HepG2 (cell line): Measurements from ENCODE around the gene TCFL5. TPM values are rescaled to one million over a fixed set of nuclear protein-coding genes. Genes with fewer than 3 reads are reported as not detected.

Experiments
- ATAC-seq: fragments of 200-7000 bp; cut with Tn5 transposase; 3 replicates; pipeline ENCODE4 v1.9.1; 2020; ENCODE audit warnings: mild to moderate bottlenecking, moderate library complexity
- BruUV-seq: library from RNA; stranded (reverse); fragments of 400-500 nt; replicated peaks from 2 replicates; lab custom pipeline; 2021; lab: Mats Ljungman, UMichigan
- CTCF ChIA-PET: fragments of 300-600 bp; formaldehyde crosslinking; extraction: SDS; loops from one replicate; lab custom pipeline; 2021; ENCODE audit warnings: low total read pairs, inconsistent platforms, low intra/inter-chr PET ratio; lab: Yijun Ruan, JAX
- POLR2A ChIA-PET: fragments of 350-600 bp; sonication (Branson Sonifier 250); formaldehyde crosslinking; loops from one replicate; lab custom pipeline; 2020; ENCODE audit warnings: antibody characterized with exemption, inconsistent platforms; lab: Yijun Ruan, JAX
- DNase-seq: peaks from one replicate; pipeline ENCODE4 v3.0.0-alpha.2; 2015; ENCODE audit warnings: low spot score
- FAIRE-seq: peaks from 3 replicates; lab custom pipeline; 2011; peaks lifted over from hg19 to GRCh38; lab: Jason Lieb, UNC
- H2AFZ ChIP-seq: one replicate; pipeline ENCODE4 v1.6.1; 2011; ENCODE audit warnings: low read length, inconsistent platforms
- H3K27ac ChIP-seq: fragments of 300-600 bp; 3 replicates; pipeline ENCODE4 v1.8.0; 2011; ENCODE audit warnings: mixed run types, mild to moderate bottlenecking, mixed read lengths, low read length, inconsistent platforms; ENCODE audit not compliant: insufficient read depth; ENCODE audit errors: extremely low read length
- H3K27me3 ChIP-seq, 2 experiments: fragments of 200-600 bp in 1 of 2; 2 replicates in 1 of 2; 3 replicates in 1 of 2; pipeline versions ENCODE4 v1.6.0 to v1.8.0; 2011; ENCODE audit warnings: low read length in 2 of 2, mild to moderate bottlenecking in 2 of 2, moderate library complexity in 2 of 2, inconsistent platforms in 1 of 2; ENCODE audit not compliant: insufficient read depth in 2 of 2, control insufficient read depth in 1 of 2
- H3K36me3 ChIP-seq, 2 experiments: fragments of 200-600 bp in 1 of 2; replicated peaks in 1 of 2; 2 replicates in 1 of 2; 3 replicates in 1 of 2; pipeline versions ENCODE4 v1.5.1 to v1.8.0; 2011; ENCODE audit warnings: low read length in 2 of 2, inconsistent platforms in 1 of 2; ENCODE audit not compliant: insufficient read depth in 2 of 2, control insufficient read depth in 1 of 2
- H3K4me1 ChIP-seq: 2 replicates; pipeline ENCODE4 v1.5.1; 2012; ENCODE audit warnings: low read length, inconsistent platforms; ENCODE audit not compliant: insufficient read depth
- H3K4me2 ChIP-seq: 2 replicates; pipeline ENCODE4 v1.6.0; 2011; ENCODE audit warnings: low read depth, low read length, inconsistent platforms
- H3K4me3 ChIP-seq, 3 experiments: fragments of 200-600 bp in 1 of 3; sonication (generic), shearing (Covaris generic) in 1 of 3; replicated peaks in 1 of 3; 2 replicates each; pipeline ENCODE4 v1.5.1; 2011 to 2016; ENCODE audit warnings: low read length in 3 of 3, inconsistent platforms in 2 of 3, low read depth in 2 of 3, mild to moderate bottlenecking in 2 of 3, control low read depth in 1 of 3, mixed read lengths in 1 of 3; ENCODE audit not compliant: insufficient read depth in 1 of 3
- H3K79me2 ChIP-seq: one replicate; pipeline ENCODE4 v1.6.1; 2011; ENCODE audit warnings: low read length, inconsistent platforms; ENCODE audit not compliant: insufficient read depth
- H3K9ac ChIP-seq: 2 replicates; pipeline ENCODE4 v1.6.0; 2011; ENCODE audit warnings: mild to moderate bottlenecking, low read depth, low read length, inconsistent platforms; ENCODE audit not compliant: insufficient read depth
- H3K9me3 ChIP-seq: 2 replicates; pipeline ENCODE4 v1.5.1; 2012; ENCODE audit warnings: mild to moderate bottlenecking, low read length
- H4K20me1 ChIP-seq: 2 replicates; pipeline ENCODE4 v1.6.0; 2011; ENCODE audit warnings: inconsistent platforms, mild to moderate bottlenecking, low read length, moderate library complexity; ENCODE audit not compliant: insufficient read depth
- AGO2 ChIP-seq: fragments of 200-400 bp; formaldehyde crosslinking; optimal IDR thresholded peaks from 2 replicates; pipeline ENCODE3; 2017; ENCODE audit warnings: mild to moderate bottlenecking, low read depth, low read length, moderate library complexity
- ELF3 ChIP-seq: IDR thresholded peaks from 2 replicates; pipeline ENCODE4 v1.6.1; 2016; ENCODE audit warnings: missing genetic modification reagents, missing compliant biosample characterization
- HNF1B ChIP-seq: sonication (generic); formaldehyde crosslinking; IDR thresholded peaks from 2 replicates; pipeline ENCODE4 v1.5.1; 2020; ENCODE audit warnings: mild to moderate bottlenecking, moderate library complexity, missing genetic modification reagents
- POLR2A ChIP-seq, 2 experiments: IDR thresholded peaks; 2 replicates each; pipeline ENCODE4 v1.6.1; 2011; ENCODE audit warnings: low read depth in 2 of 2, low read length in 2 of 2, mild to moderate bottlenecking in 1 of 2, moderate library complexity in 1 of 2; ENCODE audit not compliant: insufficient read depth in 1 of 2
- ZBTB33 ChIP-seq: sonication (generic); formaldehyde crosslinking; IDR thresholded peaks from 2 replicates; pipeline ENCODE4 v1.4.0; 2020; ENCODE audit warnings: missing genetic modification reagents
- ZNF768 ChIP-seq: sonication (generic); formaldehyde crosslinking; IDR thresholded peaks from 2 replicates; pipeline ENCODE4 v1.4.0; 2020; ENCODE audit warnings: missing genetic modification reagents
- WGBS: methylation state at CpG from one replicate; pipeline ENCODE4 v1.1.6; 2017; ENCODE audit warnings: low lambda C conversion rate; 5-methylcytosine and 5-hydroxymethylcytosine counted together
- in situ Hi-C: cut with HindIII; loops from 2 replicates; pipeline ENCODE4 v1.10.0; 2017; ENCODE audit warnings: low pct_unique_long_range_greater_than_20kb; ENCODE audit not compliant: extremely low pct_ligation_motif_present
- intact Hi-C: fragments of 100-400 bp; cut with micrococcal nuclease; formaldehyde crosslinking; loops from one replicate; pipeline ENCODE4 v1.10.0; 2022; ENCODE audit not compliant: unreplicated experiment
- polyA plus RNA-seq, 8 experiments: library from polyadenylated mRNA; depleted of rRNA in 3 of 8; stranded (reverse) in 7 of 8; unstranded in 1 of 8; fragments of >200 nt; fragmentation: Illumina TruSeq in 4 of 8; extraction: Trizol in 4 of 8; gene quantifications; 2 replicates each; pipeline versions ENCODE4 v1.2.1 to v1.2.3, GENCODE V29; 2011 to 2016; ENCODE audit warnings: low read depth in 4 of 8, missing spikeins in 1 of 8, mixed read lengths in 1 of 8; ENCODE audit not compliant: insufficient read depth in 1 of 8
- total RNA-seq, 5 experiments: library from RNA; depleted of rRNA; stranded (reverse); fragments of >200 nt; fragmentation: Illumina TruSeq; extraction: Trizol; gene quantifications; 2 replicates each; pipeline ENCODE4 v1.2.3, GENCODE V29; 2016; ENCODE audit warnings: low read depth in 1 of 5

TCFL5 gene
- total and polyA plus RNA-seq, 2 of the 13 experiments (the other 11 are each of a cell fraction or from before 2014, with no cell fraction given) = 14.8 to 20.0 TPM

- FAIRE-seq = no peak
- no peak overlapping the region for H3K4me3 ChIP-seq
- no peaks in the 10 kb centered on the region for H3K9me3 ChIP-seq
- no peaks in the 10 kb centered on the region for H3K27me3 ChIP-seq
- peaks cover 15% of the 10 kb centered on the region for H3K4me1 ChIP-seq
- ATAC-seq = peak; percentile 3; the same call in 1 of the 3 replicates
- POLR2A ChIA-PET = interaction anchor here (2.4 to 2.7 kb wide), 2 partner anchors 13 to 65 kb away, joined by 8 read pairs; no protein-coding TSS in a partner anchor
- TF ChIP-seq AGO2 (peak; percentile 80), POLR2A (IDR thresholded peaks at IDR 0.05; ENCODE audit: insufficient read depth in 1 of 2, low read depth in 2 of 2, low read length in 2 of 2) (0 out of 4 replicates have a peak, but pooled peaks of 1 of the 2 experiments have one; percentile 23), ZNF768 (peak; percentile 30; the same call in 1 of the 2 replicates), HNF1B (CRISPR knock-in tag) (no peak), ZBTB33 (CRISPR knock-in tag) (peak; percentile 63; the same call in 1 of the 2 replicates), ELF3 (CRISPR knock-in tag) (no peak)
- peaks cover 48 to 69% of the 10 kb centered on the region in 2 experiments for H3K36me3 ChIP-seq
- in situ Hi-C loops (no loop called here), intact Hi-C loops (no loop called here)
- no peaks in the 10 kb centered on the region for H3K79me2 ChIP-seq
- H3K9ac ChIP-seq = no peak overlapping the region
- CTCF ChIA-PET = no interaction called here
- DNase-seq = no peak
- H4K20me1 ChIP-seq = no peaks in the 10 kb centered on the region
- H3K4me2 ChIP-seq = no peak overlapping the region
- BruUV-seq = no TSS peak
- H2AFZ ChIP-seq = no peak overlapping the region
- 97% methylated on average over 17 of the region's 17 CpGs for WGBS
- no peak overlapping the region for H3K27ac ChIP-seq
These were observed 27.3 kb upstream of the TCFL5 start for GRCh38 chr20:62888910-62889309.
